HL-60 (cell line): ENCODE results near the gene DNMT1.

ENCODE experiments used
- DNase-seq, 2 experiments: peaks; one replicate each; pipeline ENCODE4 v3.0.0-alpha.2; 2010 to 2020; ENCODE audit warnings: low read depth in 1 of 2, low spot score in 1 of 2
- H3K27ac ChIP-seq: fragments of 250-450 bp; sonication (Bioruptor Pico); replicated peaks from 2 replicates; pipeline ENCODE4 v1.5.1; 2020; ENCODE audit warnings: mild to moderate bottlenecking, moderate library complexity
- H3K27me3 ChIP-seq: fragments of 250-450 bp; sonication (Bioruptor Pico); 2 replicates; pipeline ENCODE4 v1.5.1; 2021; ENCODE audit warnings: mild to moderate bottlenecking, moderate library complexity; ENCODE audit not compliant: insufficient read depth, poor library complexity, severe bottlenecking
- H3K4me3 ChIP-seq: replicated peaks from 2 replicates; pipeline ENCODE4 v1.5.1; 2011; ENCODE audit warnings: mild to moderate bottlenecking, control low read depth, low read length; ENCODE audit not compliant: insufficient read depth
- CTCF ChIP-seq: IDR thresholded peaks from one replicate; pipeline ENCODE4 v1.5.1; 2011; ENCODE audit warnings: low read length, control low read depth, inconsistent platforms; ENCODE audit not compliant: insufficient read depth
- GABPA ChIP-seq: IDR thresholded peaks from 2 replicates; pipeline ENCODE4 v1.6.1; 2012; ENCODE audit warnings: low read depth
- POLR2AphosphoS5 ChIP-seq: IDR thresholded peaks from 2 replicates; pipeline ENCODE4 v1.6.1; 2012; ENCODE audit warnings: low read depth
- REST ChIP-seq: IDR thresholded peaks from 2 replicates; pipeline ENCODE4 v1.6.1; 2012; ENCODE audit warnings: low read depth; ENCODE audit not compliant: insufficient replicate concordance
- SPI1 ChIP-seq: IDR thresholded peaks from 2 replicates; pipeline ENCODE4 v1.6.1; 2012; ENCODE audit warnings: low read depth, mild to moderate bottlenecking, borderline replicate concordance

Gene DNMT1

GRCh38 chr19:10139952-10140351 lies 54.8 kb downstream of the DNMT1 start:
- Histone ChIP-seq H3K27me3 (no peaks in the 10 kb centered on the region), H3K27ac (no peak overlapping the region), H3K4me3 (no peak overlapping the region)
- no peak for TF ChIP-seq SPI1
- no peak for TF ChIP-seq GABPA
- no peak for TF ChIP-seq POLR2AphosphoS5
- no peak for TF ChIP-seq CTCF
- no peak for TF ChIP-seq REST
- DNase-seq: no peak

- TF ChIP-seq POLR2AphosphoS5 (peak; percentile 56; the same call in 1 of the 2 replicates), CTCF (no peak), SPI1 (no peak)
- no peak overlapping the region for H3K4me3 ChIP-seq
- H3K27me3 ChIP-seq: no peaks in the 10 kb centered on the region
- DNase-seq: no peak
- H3K27ac ChIP-seq: no peak overlapping the region
Measured at GRCh38 chr19:10138879-10139795, 55.6 kb downstream of the DNMT1 start.

- H3K27ac ChIP-seq: no peak overlapping the region
- no peak for TF ChIP-seq REST
- no peak; the same call in 1 of the 2 replicates for TF ChIP-seq POLR2AphosphoS5
- TF ChIP-seq SPI1: no peak
- TF ChIP-seq CTCF: no peak
- TF ChIP-seq GABPA: no peak
- no peak overlapping the region for H3K4me3 ChIP-seq
- no peak for DNase-seq
- H3K27me3 ChIP-seq: no peaks in the 10 kb centered on the region
Measured at GRCh38 chr19:10137751-10138682, 56.7 kb downstream of the DNMT1 start.
